ENCODE measurements around the gene AFF4. TPM values are rescaled to one million over a fixed set of nuclear protein-coding genes. Genes with fewer than 3 reads are reported as not detected.

The AFF4 gene
- total and polyA plus RNA-seq, 2 of the 4 experiments (the other 2 are of a cell fraction) = 27.3 to 57.2 TPM

- H4K91ac ChIP-seq (ENCODE audit: insufficient read depth, low read depth, low read length) = no peak overlapping the region
- H2BK15ac ChIP-seq (ENCODE audit: low read depth, low read length) = no peak overlapping the region
- H3K4me3 ChIP-seq (ENCODE audit: insufficient read depth, low read depth, low read length) = no peak overlapping the region
- H2BK5ac ChIP-seq (ENCODE audit: low read depth, low read length, poor library complexity, severe bottlenecking) = no peak overlapping the region
- H3K9me3 ChIP-seq (ENCODE audit: control insufficient read depth, insufficient read depth, low read length) = no peaks in the 10 kb centered on the region
- no peak overlapping the region for H3K56ac ChIP-seq (ENCODE audit: extremely low read depth, insufficient read depth, low read length)
- no peak overlapping the region for H3K27ac ChIP-seq (ENCODE audit: insufficient read depth, low read length)
- H3K4me2 ChIP-seq (ENCODE audit: low read depth, low read length) = no peak overlapping the region
- H3K27me3 ChIP-seq (ENCODE audit: control insufficient read depth, insufficient read depth, low read length) = no peaks in the 10 kb centered on the region
- no peaks in the 10 kb centered on the region; the same call in 1 of the 2 replicates for H4K20me1 ChIP-seq (ENCODE audit: insufficient read depth, low read length)
- no peak overlapping the region for H4K5ac ChIP-seq (ENCODE audit: low read depth, low read length)
- CTCF ChIA-PET = no interaction called here
- dilution Hi-C loops (cut with HindIII; ENCODE audit: low sequenced_read_pairs, unreplicated experiment) (no loop called here), in situ Hi-C loops (cut with MboI; ENCODE audit: low sequenced_read_pairs) (no loop called here), intact Hi-C loops (cut with micrococcal nuclease) (no loop called here)
- no peak overlapping the region for H3K9ac ChIP-seq (ENCODE audit: low read depth, low read length)
- H2AK9ac ChIP-seq (replicated peaks; ENCODE audit: low read depth, low read length, poor library complexity) = no peak overlapping the region
- H2BK120ac ChIP-seq (ENCODE audit: low read depth, low read length) = no peak overlapping the region
- no peak for TF ChIP-seq RCOR1 (IDR thresholded peaks at IDR 0.05; ENCODE audit: insufficient replicate concordance, low read length)
- no peak for TF ChIP-seq MAFK (IDR thresholded peaks at IDR 0.05; ENCODE audit: low read depth, low read length)
- TF ChIP-seq FOS (IDR thresholded peaks at IDR 0.05; ENCODE audit: low read depth, low read length) = no peak
- no peak for TF ChIP-seq ELK1 (IDR thresholded peaks at IDR 0.05; ENCODE audit: borderline replicate concordance, low read depth, low read length)
- no peak for TF ChIP-seq RAD21 (IDR thresholded peaks at IDR 0.05; ENCODE audit: low read length)
- no peak for TF ChIP-seq SMC3 (IDR thresholded peaks at IDR 0.05; ENCODE audit: low read depth, low read length)
- TF ChIP-seq CHD1 (IDR thresholded peaks at IDR 0.05; ENCODE audit: low read depth, low read length) = no peak
- no peak for TF ChIP-seq POLR2A (IDR thresholded peaks at IDR 0.05; ENCODE audit: low read depth, low read length)
- TF ChIP-seq NFE2L2 (IDR thresholded peaks at IDR 0.05; ENCODE audit: low read depth, low read length) = no peak
- TF ChIP-seq CTCF (conservative IDR thresholded peaks at IDR 0.05; ENCODE audit: low read depth, low read length) = no peak
- no peak for TF ChIP-seq MAZ (IDR thresholded peaks at IDR 0.05; ENCODE audit: borderline replicate concordance, low read depth, low read length)
- TF ChIP-seq RFX5 (IDR thresholded peaks at IDR 0.05; ENCODE audit: low read depth, low read length) = no peak
- no peak for TF ChIP-seq MXI1 (IDR thresholded peaks at IDR 0.05; ENCODE audit: borderline replicate concordance, low read depth, low read length)
- TF ChIP-seq CEBPB (IDR thresholded peaks at IDR 0.05; ENCODE audit: low read depth, low read length) = no peak
- TF ChIP-seq BHLHE40 (IDR thresholded peaks at IDR 0.05; ENCODE audit: low read depth, low read length) = no peak
- TF ChIP-seq USF2 (IDR thresholded peaks at IDR 0.05; ENCODE audit: low read depth, low read length) = no peak
- peaks cover 41% of the 10 kb centered on the region for H3K36me3 ChIP-seq (ENCODE audit: control insufficient read depth, insufficient read depth, low read length)
- H2AK5ac ChIP-seq (ENCODE audit: low read depth, low read length) = no peak overlapping the region
- H3K9me1 ChIP-seq (ENCODE audit: insufficient read depth, low read length) = no peaks in the 10 kb centered on the region; the same call in 1 of the 2 replicates
- no peak overlapping the region for H3K23ac ChIP-seq (ENCODE audit: low read depth, low read length)
- H3K79me1 ChIP-seq (ENCODE audit: low read depth in 1 of 2, low read length in 2 of 2) = peaks cover 20 to 27% of the 10 kb centered on the region in 2 experiments
- no peak for DNase-seq
- POLR2A ChIA-PET (ENCODE audit: unreplicated experiment) = interaction anchor here (0.7 kb wide), 1 partner anchor 422 kb away, joined by 3 read pairs; no protein-coding TSS in a partner anchor
- BruUV-seq (replicated peaks) = no TSS peak
- H2BK20ac ChIP-seq (ENCODE audit: low read depth, low read length) = no peak overlapping the region
- no peak overlapping the region for H3K4ac ChIP-seq (ENCODE audit: low read depth, low read length)
- ATAC-seq (ENCODE audit: low read depth) = no peak
- H4K8ac ChIP-seq (ENCODE audit: low read depth in 2 of 2, low read length in 2 of 2) = no peak overlapping the region
- H3K4me1 ChIP-seq (ENCODE audit: control insufficient read depth, insufficient read depth, low read length) = 0 out of 2 replicates have a peak, but pooled peaks cover 2% of the 10 kb centered on the region
- H3K18ac ChIP-seq (ENCODE audit: low read depth, low read length) = no peak overlapping the region
- H2AFZ ChIP-seq (replicated peaks; ENCODE audit: low read length, poor library complexity) = no peak overlapping the region
- H3K14ac ChIP-seq (replicated peaks; ENCODE audit: low read depth, low read length) = no peak overlapping the region
Measured at GRCh38 chr5:132889501-132889900, 73.9 kb downstream of the AFF4 start.
